ENCODE data around the gene NOVA1.

DNA sequence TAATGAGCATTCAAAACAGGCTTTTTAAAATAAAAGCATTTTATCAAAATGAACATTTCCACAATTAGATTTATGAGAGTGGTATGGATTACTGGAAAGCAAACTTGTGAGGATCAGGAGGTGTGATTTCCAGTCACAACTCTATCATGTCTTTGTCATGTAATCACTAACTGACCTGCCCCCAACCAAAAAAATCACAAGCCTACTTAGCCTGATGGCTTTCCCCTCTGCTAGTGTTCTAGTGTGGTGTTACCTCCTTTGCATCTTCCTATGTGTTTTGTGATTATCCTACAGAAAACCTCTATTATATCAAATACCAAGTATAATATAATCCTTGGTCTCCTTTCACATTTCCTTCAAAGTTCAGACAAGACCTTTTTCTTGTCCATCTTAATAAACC is 168.6 kb downstream of the NOVA1 start:
- TF ChIP-seq, protein P1, sequence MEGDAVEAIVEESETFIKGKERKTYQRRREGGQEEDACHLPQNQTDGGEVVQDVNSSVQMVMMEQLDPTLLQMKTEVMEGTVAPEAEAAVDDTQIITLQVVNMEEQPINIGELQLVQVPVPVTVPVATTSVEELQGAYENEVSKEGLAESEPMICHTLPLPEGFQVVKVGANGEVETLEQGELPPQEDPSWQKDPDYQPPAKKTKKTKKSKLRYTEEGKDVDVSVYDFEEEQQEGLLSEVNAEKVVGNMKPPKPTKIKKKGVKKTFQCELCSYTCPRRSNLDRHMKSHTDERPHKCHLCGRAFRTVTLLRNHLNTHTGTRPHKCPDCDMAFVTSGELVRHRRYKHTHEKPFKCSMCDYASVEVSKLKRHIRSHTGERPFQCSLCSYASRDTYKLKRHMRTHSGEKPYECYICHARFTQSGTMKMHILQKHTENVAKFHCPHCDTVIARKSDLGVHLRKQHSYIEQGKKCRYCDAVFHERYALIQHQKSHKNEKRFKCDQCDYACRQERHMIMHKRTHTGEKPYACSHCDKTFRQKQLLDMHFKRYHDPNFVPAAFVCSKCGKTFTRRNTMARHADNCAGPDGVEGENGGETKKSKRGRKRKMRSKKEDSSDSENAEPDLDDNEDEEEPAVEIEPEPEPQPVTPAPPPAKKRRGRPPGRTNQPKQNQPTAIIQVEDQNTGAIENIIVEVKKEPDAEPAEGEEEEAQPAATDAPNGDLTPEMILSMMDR (conservative IDR thresholded peaks at IDR 0.05; ENCODE audit: low read depth, low read length), result no peak
- TF ChIP-seq SMC3 (IDR thresholded peaks at IDR 0.05; ENCODE audit: low read depth, low read length), result no peak
- no peak for TF ChIP-seq RCOR1 (IDR thresholded peaks at IDR 0.05; ENCODE audit: insufficient replicate concordance, low read length)
- TF ChIP-seq RAD21 (IDR thresholded peaks at IDR 0.05; ENCODE audit: low read length), result no peak
- TF ChIP-seq POLR2A (IDR thresholded peaks at IDR 0.05; ENCODE audit: low read depth, low read length), result no peak
- TF ChIP-seq, protein P2, sequence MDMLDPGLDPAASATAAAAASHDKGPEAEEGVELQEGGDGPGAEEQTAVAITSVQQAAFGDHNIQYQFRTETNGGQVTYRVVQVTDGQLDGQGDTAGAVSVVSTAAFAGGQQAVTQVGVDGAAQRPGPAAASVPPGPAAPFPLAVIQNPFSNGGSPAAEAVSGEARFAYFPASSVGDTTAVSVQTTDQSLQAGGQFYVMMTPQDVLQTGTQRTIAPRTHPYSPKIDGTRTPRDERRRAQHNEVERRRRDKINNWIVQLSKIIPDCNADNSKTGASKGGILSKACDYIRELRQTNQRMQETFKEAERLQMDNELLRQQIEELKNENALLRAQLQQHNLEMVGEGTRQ (IDR thresholded peaks at IDR 0.05; ENCODE audit: low read depth, low read length), result no peak
- TF ChIP-seq CEBPB (IDR thresholded peaks at IDR 0.05; ENCODE audit: low read depth, low read length), result no peak
- TF ChIP-seq CHD1 (IDR thresholded peaks at IDR 0.05; ENCODE audit: low read depth, low read length), result no peak
- TF ChIP-seq MXI1 (IDR thresholded peaks at IDR 0.05; ENCODE audit: borderline replicate concordance, low read depth, low read length), result no peak
- TF ChIP-seq, protein P3, sequence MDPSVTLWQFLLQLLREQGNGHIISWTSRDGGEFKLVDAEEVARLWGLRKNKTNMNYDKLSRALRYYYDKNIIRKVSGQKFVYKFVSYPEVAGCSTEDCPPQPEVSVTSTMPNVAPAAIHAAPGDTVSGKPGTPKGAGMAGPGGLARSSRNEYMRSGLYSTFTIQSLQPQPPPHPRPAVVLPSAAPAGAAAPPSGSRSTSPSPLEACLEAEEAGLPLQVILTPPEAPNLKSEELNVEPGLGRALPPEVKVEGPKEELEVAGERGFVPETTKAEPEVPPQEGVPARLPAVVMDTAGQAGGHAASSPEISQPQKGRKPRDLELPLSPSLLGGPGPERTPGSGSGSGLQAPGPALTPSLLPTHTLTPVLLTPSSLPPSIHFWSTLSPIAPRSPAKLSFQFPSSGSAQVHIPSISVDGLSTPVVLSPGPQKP (IDR thresholded peaks at IDR 0.05; ENCODE audit: borderline replicate concordance, low read depth, low read length), result no peak
- TF ChIP-seq RFX5 (IDR thresholded peaks at IDR 0.05; ENCODE audit: low read depth, low read length), result no peak
